GM12873 (cell line): ENCODE measurements around the gene MSH2.

Experiments
- TF ChIP-seq, protein P1 (sequence below): IDR thresholded peaks from 2 replicates; pipeline ENCODE4 v1.5.1; 2012; ENCODE audit warnings: low read depth, mild to moderate bottlenecking, moderate library complexity, low read length, control low read depth; ENCODE audit not compliant: insufficient read depth; ENCODE audit errors: missing control alignments

MSH2 gene

DNA sequence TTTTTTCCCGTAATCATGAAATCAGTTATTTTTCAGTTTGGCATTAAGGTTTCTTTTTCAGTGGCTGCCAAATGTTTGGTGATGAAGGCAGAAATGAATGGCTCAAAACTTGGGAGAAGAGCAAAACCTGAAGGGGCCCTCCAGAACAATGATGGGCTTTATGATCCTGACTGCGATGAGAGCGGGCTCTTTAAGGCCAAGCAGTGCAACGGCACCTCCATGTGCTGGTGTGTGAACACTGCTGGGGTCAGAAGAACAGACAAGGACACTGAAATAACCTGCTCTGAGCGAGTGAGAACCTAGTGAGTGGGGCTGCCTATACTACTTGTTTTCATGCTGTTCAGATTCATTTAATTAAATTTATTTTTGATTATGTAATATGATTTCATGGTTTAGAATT, 29.2 kb upstream of the MSH2 start:
- TF ChIP-seq, protein P1, sequence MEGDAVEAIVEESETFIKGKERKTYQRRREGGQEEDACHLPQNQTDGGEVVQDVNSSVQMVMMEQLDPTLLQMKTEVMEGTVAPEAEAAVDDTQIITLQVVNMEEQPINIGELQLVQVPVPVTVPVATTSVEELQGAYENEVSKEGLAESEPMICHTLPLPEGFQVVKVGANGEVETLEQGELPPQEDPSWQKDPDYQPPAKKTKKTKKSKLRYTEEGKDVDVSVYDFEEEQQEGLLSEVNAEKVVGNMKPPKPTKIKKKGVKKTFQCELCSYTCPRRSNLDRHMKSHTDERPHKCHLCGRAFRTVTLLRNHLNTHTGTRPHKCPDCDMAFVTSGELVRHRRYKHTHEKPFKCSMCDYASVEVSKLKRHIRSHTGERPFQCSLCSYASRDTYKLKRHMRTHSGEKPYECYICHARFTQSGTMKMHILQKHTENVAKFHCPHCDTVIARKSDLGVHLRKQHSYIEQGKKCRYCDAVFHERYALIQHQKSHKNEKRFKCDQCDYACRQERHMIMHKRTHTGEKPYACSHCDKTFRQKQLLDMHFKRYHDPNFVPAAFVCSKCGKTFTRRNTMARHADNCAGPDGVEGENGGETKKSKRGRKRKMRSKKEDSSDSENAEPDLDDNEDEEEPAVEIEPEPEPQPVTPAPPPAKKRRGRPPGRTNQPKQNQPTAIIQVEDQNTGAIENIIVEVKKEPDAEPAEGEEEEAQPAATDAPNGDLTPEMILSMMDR = no peak

DNA sequence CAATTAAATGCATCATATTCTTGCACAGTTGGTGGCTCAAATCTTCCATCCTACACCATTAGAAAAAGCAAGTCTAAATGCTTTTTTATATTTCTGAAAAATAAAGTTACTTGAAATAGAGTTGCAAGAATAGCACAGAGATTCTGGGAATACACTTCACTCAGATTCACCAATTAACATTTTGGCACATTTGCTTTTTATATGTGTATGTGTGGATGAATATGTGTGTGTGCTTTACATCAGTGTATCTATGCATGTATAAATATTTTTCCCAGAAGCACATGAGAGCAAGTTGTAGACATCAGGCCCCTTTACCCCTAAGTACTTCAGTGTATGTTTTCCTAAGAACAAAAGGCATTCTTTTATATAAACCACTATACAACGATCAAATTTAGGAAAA, 27.6 kb upstream of the MSH2 start:
- TF ChIP-seq, protein P1 = no peak

DNA sequence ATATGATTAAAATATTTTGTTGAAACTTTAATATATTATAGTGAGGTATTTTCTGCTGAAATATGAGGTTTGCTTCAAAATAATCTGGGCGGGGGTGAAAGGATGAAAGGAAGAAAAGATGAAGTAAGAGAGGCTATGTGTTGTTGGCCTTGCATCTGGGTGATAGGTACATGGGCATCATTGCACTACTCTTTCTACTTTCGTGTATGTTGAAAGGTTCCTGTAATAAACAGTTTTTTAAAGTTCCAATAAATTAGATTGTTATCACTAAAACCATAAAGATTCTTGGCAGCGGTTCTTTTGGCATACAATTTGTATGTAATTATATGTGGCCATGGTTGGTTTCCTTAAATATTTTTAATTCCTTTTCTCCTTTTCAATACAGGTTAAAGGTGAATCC, 23.6 kb upstream of the MSH2 start:
- TF ChIP-seq, protein P1 = no peak

DNA sequence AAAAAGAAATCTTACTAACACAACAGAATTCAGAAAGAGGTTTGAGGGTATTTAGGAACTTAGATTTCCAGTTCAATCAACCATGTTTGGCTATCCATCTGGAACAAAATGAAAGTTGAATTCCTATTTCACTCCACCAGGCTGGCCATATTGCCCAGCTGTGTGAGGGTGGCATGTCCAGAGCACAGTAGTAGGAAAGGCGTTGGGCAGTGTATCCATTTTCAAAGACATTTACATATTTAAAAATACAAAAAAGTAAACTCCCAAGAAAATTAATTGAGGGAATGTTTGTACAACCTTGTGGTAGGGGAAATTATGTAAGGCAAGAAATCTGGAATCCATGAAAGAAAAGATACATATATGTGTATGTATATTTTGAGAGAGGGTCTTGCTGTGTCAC, 21.5 kb upstream of the MSH2 start:
- TF ChIP-seq, protein P1 = no peak

DNA sequence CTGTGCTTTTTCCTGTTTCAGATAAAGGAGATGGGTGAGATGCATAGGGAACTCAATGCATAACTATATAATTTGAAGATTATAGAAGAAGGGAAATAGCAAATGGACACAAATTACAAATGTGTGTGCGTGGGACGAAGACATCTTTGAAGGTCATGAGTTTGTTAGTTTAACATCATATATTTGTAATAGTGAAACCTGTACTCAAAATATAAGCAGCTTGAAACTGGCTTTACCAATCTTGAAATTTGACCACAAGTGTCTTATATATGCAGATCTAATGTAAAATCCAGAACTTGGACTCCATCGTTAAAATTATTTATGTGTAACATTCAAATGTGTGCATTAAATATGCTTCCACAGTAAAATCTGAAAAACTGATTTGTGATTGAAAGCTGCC, 16.4 kb upstream of the MSH2 start:
- TF ChIP-seq, protein P1 = no peak

DNA sequence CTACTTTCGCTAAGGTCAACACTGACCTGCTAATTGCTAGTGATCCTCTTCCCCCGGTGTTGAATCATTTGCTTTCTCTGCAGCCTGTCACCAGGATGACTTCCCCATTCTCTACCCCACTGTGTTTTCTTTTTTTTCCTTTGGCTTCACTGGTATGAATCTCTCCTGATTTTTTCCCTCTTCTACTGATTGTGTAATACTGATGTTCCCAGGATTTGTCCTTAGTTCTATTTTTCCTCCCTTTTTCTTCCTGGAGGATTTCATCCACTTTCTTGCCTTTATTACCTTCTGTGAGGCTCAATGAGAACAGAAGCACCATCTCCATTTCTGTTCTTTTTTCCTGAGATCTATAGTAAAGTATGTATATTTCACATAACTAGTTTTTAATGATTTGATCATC, 14.1 kb upstream of the MSH2 start:
- TF ChIP-seq, protein P1 = no peak

DNA sequence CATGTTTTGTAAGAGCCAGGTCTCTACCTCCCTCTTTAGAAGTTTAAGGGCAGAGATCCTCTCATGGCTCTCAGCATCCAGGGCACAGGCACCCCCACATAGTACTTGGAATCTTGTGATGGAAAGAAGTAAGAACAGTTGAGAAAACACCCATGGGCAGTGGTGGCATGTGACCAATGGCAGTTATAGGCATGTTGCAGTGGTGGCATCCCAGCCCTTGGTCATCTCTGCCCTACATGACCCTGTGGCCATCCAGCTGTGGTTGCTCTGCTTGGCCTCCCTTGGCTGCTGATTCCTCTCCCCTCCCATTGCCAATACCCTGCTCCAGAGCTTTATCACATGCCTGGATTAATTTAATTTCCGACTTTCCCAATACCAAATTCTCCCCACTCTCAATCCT, 13.3 kb upstream of the MSH2 start:
- TF ChIP-seq, protein P1 = no peak
